Activated naive CD8-positive, alpha-beta T cell treated with anti-CD3 and anti-CD28 coated beads for 36 hours (primary cell): ENCODE data around the gene MOCOS. TPM values are rescaled to one million over a fixed set of nuclear protein-coding genes. Genes with fewer than 3 reads are reported as not detected.

Experiments
- DNase-seq: peaks from one replicate; pipeline ENCODE4 v3.0.0; 2021
- H3K27ac Mint-ChIP-seq: one replicate; pipeline ENCODE4 v1.8.0; 2022; ENCODE audit warnings: mild to moderate bottlenecking, moderate library complexity, mixed read lengths
- H3K27me3 Mint-ChIP-seq: one replicate; pipeline ENCODE4 v1.8.0; 2022; ENCODE audit warnings: mild to moderate bottlenecking, mixed read lengths
- H3K36me3 Mint-ChIP-seq: one replicate; pipeline ENCODE4 v1.8.0; 2021; ENCODE audit warnings: mild to moderate bottlenecking, mixed read lengths
- H3K4me1 Mint-ChIP-seq: one replicate; pipeline ENCODE4 v1.8.0; 2021; ENCODE audit warnings: mixed read lengths
- H3K4me3 Mint-ChIP-seq: one replicate; pipeline ENCODE4 v1.8.0; 2022; ENCODE audit warnings: mild to moderate bottlenecking, moderate library complexity, mixed read lengths
- H3K9me3 Mint-ChIP-seq: one replicate; pipeline ENCODE4 v1.8.0; 2022; ENCODE audit warnings: mixed read lengths
- total RNA-seq, 2 experiments: library from RNA; stranded (reverse); gene quantifications; one replicate each; pipeline ENCODE4 v1.2.3, GENCODE V29; 2021

MOCOS gene
- total RNA-seq, 2 experiments from 2014 or later = 0.14 to 0.16 TPM

DNA sequence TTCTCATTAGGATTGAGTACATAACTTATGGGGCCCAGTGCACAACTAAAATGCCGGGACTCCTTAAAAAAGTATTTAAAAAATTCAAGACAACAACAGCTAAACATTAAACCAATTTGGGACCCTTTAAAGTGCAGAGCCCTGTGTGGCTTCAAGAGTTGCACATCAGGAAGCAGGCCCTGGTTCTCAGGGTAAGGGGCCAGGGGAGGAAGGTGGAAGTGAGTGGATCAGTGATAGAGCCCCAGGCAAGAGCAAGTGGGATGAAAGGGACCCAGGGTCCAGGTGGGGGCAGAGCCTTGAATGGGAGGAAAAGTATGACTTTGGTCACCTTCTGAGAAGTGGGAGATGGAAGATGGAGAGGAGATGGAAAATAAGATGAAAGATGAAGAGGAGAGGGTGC is 107.9 kb downstream of the MOCOS start:
- no peaks in the 10 kb centered on the region for H3K4me1 Mint-ChIP-seq
- H3K4me3 Mint-ChIP-seq = no peak overlapping the region
- no peaks in the 10 kb centered on the region for H3K36me3 Mint-ChIP-seq
- no peak for DNase-seq
- H3K9me3 Mint-ChIP-seq = no peaks in the 10 kb centered on the region
- no peak overlapping the region for H3K27ac Mint-ChIP-seq
- H3K27me3 Mint-ChIP-seq = peaks cover 20% of the 10 kb centered on the region

- H3K27ac Mint-ChIP-seq = no peak overlapping the region
- no peaks in the 10 kb centered on the region for H3K9me3 Mint-ChIP-seq
- DNase-seq = no peak
- peaks cover 26% of the 10 kb centered on the region for H3K27me3 Mint-ChIP-seq
- no peaks in the 10 kb centered on the region for H3K4me1 Mint-ChIP-seq
- no peak overlapping the region for H3K4me3 Mint-ChIP-seq
- no peaks in the 10 kb centered on the region for H3K36me3 Mint-ChIP-seq
Measured at GRCh38 chr18:36295880-36296301, 108.6 kb downstream of the MOCOS start.

GRCh38 chr18:36296650-36297416 is 109.5 kb downstream of the MOCOS start:
- Mint-ChIP-seq H3K4me1 (no peaks in the 10 kb centered on the region), H3K9me3 (no peaks in the 10 kb centered on the region)
- peak; percentile 18 for DNase-seq

GRCh38 chr18:36297417-36298125 is 110.3 kb downstream of the MOCOS start, which contains the start of gene FHOD3:
Gene FHOD3 (plus strand): TSS chr18:36297713. CDS start chr18:36297836, 123 bp downstream.
- H3K4me3 Mint-ChIP-seq = peak within 1 kb of the TSS; percentile 35
- no peaks in the 10 kb centered on the region for H3K4me1 Mint-ChIP-seq
- peaks cover 32% of the 10 kb centered on the region for H3K27me3 Mint-ChIP-seq
- no peaks in the 10 kb centered on the region for H3K9me3 Mint-ChIP-seq
- peak; percentile 23 for DNase-seq
- no peak within 1 kb of the TSS for H3K27ac Mint-ChIP-seq
- no peaks in the 10 kb centered on the region for H3K36me3 Mint-ChIP-seq

More at GRCh38 chr18:36296650-36297416, 109.5 kb downstream of the MOCOS start:
- no peaks in the 10 kb centered on the region for H3K36me3 Mint-ChIP-seq
- H3K27me3 Mint-ChIP-seq = peaks cover 25% of the 10 kb centered on the region
- peak overlapping the region; percentile 35 for H3K4me3 Mint-ChIP-seq
- no peak overlapping the region for H3K27ac Mint-ChIP-seq

DNA sequence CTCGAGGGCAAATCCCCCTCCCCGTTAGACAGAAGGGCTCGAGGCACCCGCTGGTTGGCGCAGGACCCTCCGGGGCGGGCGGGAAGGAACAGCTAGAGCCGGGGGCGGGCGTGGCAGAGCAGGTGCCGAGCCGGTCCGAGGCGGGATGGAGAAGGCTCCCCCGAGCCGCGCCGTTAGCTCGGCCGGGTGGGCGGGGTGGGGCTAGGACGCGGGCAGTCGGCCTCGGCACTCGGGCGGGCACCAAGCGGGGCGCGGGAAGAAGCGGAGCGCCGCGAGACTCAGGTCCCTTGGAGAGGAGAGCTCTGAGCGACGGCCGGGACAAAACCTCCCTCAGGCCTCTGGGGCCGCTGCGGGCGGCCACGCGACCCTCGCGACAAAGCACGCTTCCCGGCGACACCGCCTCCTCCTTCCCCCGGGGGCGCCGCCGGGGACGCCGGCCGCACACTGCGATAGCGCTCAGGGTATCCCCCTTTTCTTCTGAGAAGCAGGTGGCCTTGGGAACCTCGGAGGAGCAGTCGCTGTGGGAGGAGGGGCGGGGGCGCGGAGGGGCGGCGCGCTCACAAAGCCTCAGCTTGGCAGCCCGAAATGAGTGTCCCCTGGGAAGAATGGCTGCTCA is 110.9 kb downstream of the MOCOS start:
- Mint-ChIP-seq H3K27ac (no peak overlapping the region), H3K9me3 (no peaks in the 10 kb centered on the region), H3K4me1 (no peaks in the 10 kb centered on the region), H3K27me3 (peaks cover 39% of the 10 kb centered on the region), H3K36me3 (no peaks in the 10 kb centered on the region), H3K4me3 (no peak overlapping the region)
- no peak for DNase-seq

DNA sequence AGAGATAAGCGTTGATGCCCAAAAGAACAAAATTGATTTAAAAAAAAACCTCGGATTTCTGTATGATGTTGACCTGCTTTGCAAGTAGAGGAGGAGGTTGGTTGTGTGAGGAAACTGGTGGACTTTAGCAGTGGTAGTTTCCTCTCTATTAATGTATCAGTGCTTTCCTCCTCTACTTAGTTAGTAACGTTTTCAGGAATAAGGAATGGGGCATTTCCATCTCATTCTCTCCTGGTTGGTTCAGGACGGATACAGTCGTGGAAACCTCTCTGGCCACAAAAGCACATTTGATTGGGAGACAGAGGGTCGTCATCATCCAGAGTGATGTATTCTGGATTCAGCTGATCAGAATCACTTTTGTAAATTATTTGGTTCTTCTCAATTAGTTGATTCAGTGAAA is 111.7 kb downstream of the MOCOS start:
- Mint-ChIP-seq H3K27me3 (peaks cover 45% of the 10 kb centered on the region), H3K36me3 (no peaks in the 10 kb centered on the region), H3K9me3 (no peaks in the 10 kb centered on the region), H3K4me1 (no peaks in the 10 kb centered on the region), H3K4me3 (no peak overlapping the region), H3K27ac (no peak overlapping the region)
- no peak for DNase-seq

- H3K27ac Mint-ChIP-seq = no peak overlapping the region
- DNase-seq = no peak
Measured at GRCh38 chr18:36300211-36300610, 112.9 kb downstream of the MOCOS start.

GRCh38 chr18:36301884-36302283 is 114.6 kb downstream of the MOCOS start:
- no peaks in the 10 kb centered on the region for H3K36me3 Mint-ChIP-seq
- no peak overlapping the region for H3K4me3 Mint-ChIP-seq
- no peak overlapping the region for H3K27ac Mint-ChIP-seq
- no peaks in the 10 kb centered on the region for H3K4me1 Mint-ChIP-seq
- H3K27me3 Mint-ChIP-seq = peaks cover 63% of the 10 kb centered on the region
- H3K9me3 Mint-ChIP-seq = no peaks in the 10 kb centered on the region
- DNase-seq = no peak

More at GRCh38 chr18:36300211-36300610, 112.9 kb downstream of the MOCOS start:
- H3K4me1 Mint-ChIP-seq = no peaks in the 10 kb centered on the region
- H3K36me3 Mint-ChIP-seq = no peaks in the 10 kb centered on the region
- no peaks in the 10 kb centered on the region for H3K9me3 Mint-ChIP-seq
- peaks cover 51% of the 10 kb centered on the region for H3K27me3 Mint-ChIP-seq
- no peak overlapping the region for H3K4me3 Mint-ChIP-seq

- DNase-seq = no peak
- H3K9me3 Mint-ChIP-seq = no peaks in the 10 kb centered on the region
- peaks cover 63% of the 10 kb centered on the region for H3K27me3 Mint-ChIP-seq
- no peaks in the 10 kb centered on the region for H3K36me3 Mint-ChIP-seq
- no peak overlapping the region for H3K27ac Mint-ChIP-seq
- no peaks in the 10 kb centered on the region for H3K4me1 Mint-ChIP-seq
- no peak overlapping the region for H3K4me3 Mint-ChIP-seq
Measured at GRCh38 chr18:36302676-36303075, 115.4 kb downstream of the MOCOS start.

DNA sequence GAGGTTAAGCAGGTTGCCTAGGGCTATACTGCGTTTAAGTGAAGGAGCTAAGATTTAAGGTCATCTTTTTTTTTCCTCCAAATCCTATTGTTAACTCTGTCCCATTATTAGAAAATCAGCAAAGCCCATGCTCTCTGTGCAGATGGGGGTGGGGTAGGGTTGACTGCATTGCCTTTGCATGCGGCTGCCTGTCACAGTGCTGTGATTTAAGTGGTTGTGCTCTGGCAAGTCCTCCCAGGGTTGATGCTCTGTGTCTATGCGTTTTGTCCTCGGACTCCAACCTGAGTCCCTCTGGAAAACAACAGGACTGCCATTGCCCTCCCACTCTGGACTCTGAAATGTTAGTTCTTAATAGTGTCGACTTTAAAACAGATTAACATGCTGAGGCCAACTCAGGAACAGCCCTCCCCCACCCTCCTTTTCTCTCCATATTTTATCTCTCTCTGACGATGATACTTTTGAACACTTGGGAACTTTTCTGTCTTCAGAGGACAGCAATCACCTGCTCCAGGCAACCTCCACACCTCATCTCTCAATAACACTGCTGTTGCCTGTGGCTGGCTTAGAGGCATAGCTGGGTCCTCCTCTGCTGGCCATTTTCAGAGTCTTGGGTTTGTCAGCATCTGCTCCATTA is 116.0 kb downstream of the MOCOS start:
- no peak overlapping the region for H3K27ac Mint-ChIP-seq
- H3K4me1 Mint-ChIP-seq = no peaks in the 10 kb centered on the region
- H3K4me3 Mint-ChIP-seq = no peak overlapping the region
- no peaks in the 10 kb centered on the region for H3K36me3 Mint-ChIP-seq
- peaks cover 63% of the 10 kb centered on the region for H3K27me3 Mint-ChIP-seq
- H3K9me3 Mint-ChIP-seq = no peaks in the 10 kb centered on the region
- DNase-seq = no peak

DNA sequence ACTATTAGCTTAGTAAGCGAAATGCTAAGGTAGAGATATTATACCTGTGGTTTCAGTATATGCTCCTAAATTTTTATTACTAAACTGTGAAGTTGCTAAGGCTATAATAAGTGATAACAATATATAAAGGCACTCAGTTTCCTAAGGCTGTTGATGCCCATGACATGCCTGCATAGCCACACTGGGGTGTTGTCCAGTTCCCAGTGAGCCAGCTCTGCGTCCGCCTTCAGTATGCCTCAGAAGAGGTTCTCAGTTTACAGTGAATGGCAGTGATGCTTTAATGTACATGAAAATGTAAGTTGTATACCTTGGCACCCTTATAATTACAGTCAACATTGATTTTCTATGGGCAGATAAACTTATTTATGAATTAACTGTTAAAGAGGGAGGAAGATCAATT is 117.4 kb downstream of the MOCOS start:
- peaks cover 52% of the 10 kb centered on the region for H3K27me3 Mint-ChIP-seq
- H3K4me1 Mint-ChIP-seq = no peaks in the 10 kb centered on the region
- H3K27ac Mint-ChIP-seq = no peak overlapping the region
- no peak overlapping the region for H3K4me3 Mint-ChIP-seq
- no peaks in the 10 kb centered on the region for H3K9me3 Mint-ChIP-seq
- H3K36me3 Mint-ChIP-seq = no peaks in the 10 kb centered on the region
- DNase-seq = no peak

DNA sequence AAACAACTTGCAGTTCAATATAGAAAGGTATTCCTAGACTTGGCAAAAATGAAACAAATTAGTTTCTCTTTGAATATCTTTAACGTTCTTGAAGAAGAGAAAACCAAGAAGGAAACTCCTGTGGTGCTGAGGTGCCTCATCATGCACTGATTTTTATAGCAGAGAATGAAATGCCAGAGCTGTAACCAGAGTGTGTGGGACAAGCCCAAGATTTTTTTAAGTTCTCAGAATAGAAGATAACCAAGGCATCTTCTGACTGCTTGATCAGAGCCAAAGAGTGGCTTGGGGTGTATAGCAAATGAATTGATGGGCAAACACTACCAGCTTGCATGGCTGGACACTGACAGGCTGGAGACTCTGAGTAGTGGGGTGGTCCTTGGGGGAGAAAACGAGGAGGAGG is 118.1 kb downstream of the MOCOS start:
- no peaks in the 10 kb centered on the region for H3K9me3 Mint-ChIP-seq
- H3K4me1 Mint-ChIP-seq = no peaks in the 10 kb centered on the region
- no peaks in the 10 kb centered on the region for H3K36me3 Mint-ChIP-seq
- no peak overlapping the region for H3K27ac Mint-ChIP-seq
- peaks cover 50% of the 10 kb centered on the region for H3K27me3 Mint-ChIP-seq
- no peak overlapping the region for H3K4me3 Mint-ChIP-seq
- DNase-seq = no peak

DNA sequence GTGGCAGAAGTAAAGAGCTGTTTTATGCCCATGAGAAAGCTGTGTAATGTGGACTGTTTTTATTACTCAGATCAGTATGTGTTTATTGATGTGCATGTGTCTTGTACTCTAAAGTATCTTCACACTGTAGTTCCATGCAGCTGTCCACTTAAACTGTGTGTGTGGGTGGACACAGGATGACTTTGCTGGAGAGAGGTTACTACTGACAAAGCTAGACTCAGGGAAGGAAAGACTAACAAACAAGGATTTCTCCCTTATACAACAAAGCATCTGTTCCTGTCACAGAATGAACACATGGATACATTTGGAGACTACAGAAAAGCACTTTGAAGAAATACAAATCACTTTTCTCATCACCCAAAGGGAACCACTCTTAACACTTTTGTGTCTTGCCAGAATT is 120.2 kb downstream of the MOCOS start:
- Mint-ChIP-seq H3K9me3 (no peaks in the 10 kb centered on the region), H3K27ac (no peak overlapping the region), H3K4me3 (no peak overlapping the region), H3K27me3 (peaks cover 53% of the 10 kb centered on the region), H3K36me3 (no peaks in the 10 kb centered on the region), H3K4me1 (no peaks in the 10 kb centered on the region)
- DNase-seq = no peak

DNA sequence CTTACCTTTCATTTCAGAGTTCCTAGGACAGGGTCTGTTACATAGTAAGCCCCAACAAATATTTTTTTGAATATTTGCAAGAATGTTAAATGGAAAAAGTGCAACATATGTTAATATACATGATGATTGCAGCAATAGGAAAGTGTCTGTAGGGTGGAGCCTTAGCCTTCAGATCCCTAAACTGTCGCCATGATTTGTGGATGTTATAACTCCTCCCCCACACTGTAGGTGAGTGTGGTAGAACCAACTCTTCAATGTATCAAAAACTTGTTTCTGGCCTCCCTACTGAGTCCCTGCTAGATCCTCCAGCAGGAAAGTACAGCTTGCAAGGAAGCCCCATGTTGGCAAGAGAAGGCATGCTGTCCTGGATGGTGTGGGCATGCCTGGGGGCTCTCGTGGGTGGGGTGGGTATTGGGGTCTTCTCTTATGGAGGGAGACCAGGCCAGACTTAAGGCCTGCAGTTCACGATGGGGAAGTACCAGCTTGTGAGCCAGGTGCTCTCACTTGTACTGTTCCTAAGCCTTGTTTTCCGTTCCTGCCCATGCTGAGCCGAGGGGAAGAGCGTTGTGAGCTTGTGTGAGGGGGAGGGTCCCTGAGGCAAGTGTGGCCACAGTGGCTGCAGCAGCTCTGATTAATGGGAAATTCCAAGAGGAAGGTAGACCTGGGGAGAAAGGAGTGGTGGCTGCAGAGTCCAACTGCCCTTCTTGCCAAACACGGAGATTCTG is 121.6 kb downstream of the MOCOS start:
- Mint-ChIP-seq H3K27me3 (peaks cover 45% of the 10 kb centered on the region), H3K36me3 (no peaks in the 10 kb centered on the region), H3K4me1 (no peaks in the 10 kb centered on the region), H3K4me3 (no peak overlapping the region), H3K27ac (no peak overlapping the region), H3K9me3 (no peaks in the 10 kb centered on the region)
- no peak for DNase-seq
